Limb (tissue), 2 donors: ENCODE data around the gene FAM167B.
"Not testable (repeated sequence)": the region's sequence is repeated elsewhere in the genome, so short reads cannot be mapped to it uniquely, and the experiment has no call there.

Experiments used
- DNase-seq, 2 donors: peaks; one replicate each; pipeline ENCODE4 v3.0.0-alpha.2; 2016; ENCODE audit errors: extremely low spot score in 2 of 2

FAM167B gene

GRCh38 chr1:32257227-32257508 lies 10.1 kb downstream of the FAM167B start:
- DNase-seq = no peak

GRCh38 chr1:32263236-32263593 lies 16.2 kb downstream of the FAM167B start:
- DNase-seq = not testable (repeated sequence)

GRCh38 chr1:32263744-32264143 lies 16.7 kb downstream of the FAM167B start:
- DNase-seq = no peak

GRCh38 chr1:32265846-32266245 lies 18.8 kb downstream of the FAM167B start:
- no peak for DNase-seq

GRCh38 chr1:32266921-32267591 lies 20.0 kb downstream of the FAM167B start:
- no peak for DNase-seq

- no peak for DNase-seq
Measured at GRCh38 chr1:32269744-32270143, 22.7 kb downstream of the FAM167B start.

GRCh38 chr1:32272557-32273390 lies 25.8 kb downstream of the FAM167B start:
- no peak for DNase-seq

GRCh38 chr1:32273391-32274208 lies 26.6 kb downstream of the FAM167B start:
- no peak for DNase-seq

GRCh38 chr1:32274646-32275340 lies 27.8 kb downstream of the FAM167B start:
- DNase-seq = no peak

GRCh38 chr1:32275424-32275823 lies 28.4 kb downstream of the FAM167B start:
- peak in 1 of 2 donors; percentile 43 for DNase-seq

GRCh38 chr1:32276032-32276782 lies 29.2 kb downstream of the FAM167B start:
- DNase-seq = no peak

GRCh38 chr1:32284777-32285176 lies 37.8 kb downstream of the FAM167B start:
- not testable (repeated sequence) for DNase-seq

GRCh38 chr1:32285658-32286057 lies 38.6 kb downstream of the FAM167B start:
- no peak for DNase-seq

- DNase-seq = no peak
Measured at GRCh38 chr1:32286763-32287162, 39.7 kb downstream of the FAM167B start.

- DNase-seq = no peak
Measured at GRCh38 chr1:32289256-32289655, 42.2 kb downstream of the FAM167B start.

- no peak for DNase-seq
Measured at GRCh38 chr1:32291145-32291707, 44.2 kb downstream of the FAM167B start.

- peak; percentile 81 to 94 for DNase-seq
Measured at GRCh38 chr1:32291708-32292538, 44.9 kb downstream of the FAM167B start, which contains the start of gene HDAC1. TSS of gene HDAC1 (plus strand) at chr1:32292083. CDS start at chr1:32292170, 87 bp downstream.

GRCh38 chr1:32298211-32298610 lies 51.2 kb downstream of the FAM167B start:
- DNase-seq = not testable (repeated sequence)
